ENCODE data around the gene UBXN7. TPM values are rescaled to one million over a fixed set of nuclear protein-coding genes. Genes with fewer than 3 reads are reported as not detected.
"Not testable (repeated sequence)": the region's sequence is repeated elsewhere in the genome, so short reads cannot be mapped to it uniquely, and the experiment has no call there.

UBXN7 gene
- total RNA-seq, 2 donors from 2014 or later, result 28.8 to 45.4 TPM

DNA sequence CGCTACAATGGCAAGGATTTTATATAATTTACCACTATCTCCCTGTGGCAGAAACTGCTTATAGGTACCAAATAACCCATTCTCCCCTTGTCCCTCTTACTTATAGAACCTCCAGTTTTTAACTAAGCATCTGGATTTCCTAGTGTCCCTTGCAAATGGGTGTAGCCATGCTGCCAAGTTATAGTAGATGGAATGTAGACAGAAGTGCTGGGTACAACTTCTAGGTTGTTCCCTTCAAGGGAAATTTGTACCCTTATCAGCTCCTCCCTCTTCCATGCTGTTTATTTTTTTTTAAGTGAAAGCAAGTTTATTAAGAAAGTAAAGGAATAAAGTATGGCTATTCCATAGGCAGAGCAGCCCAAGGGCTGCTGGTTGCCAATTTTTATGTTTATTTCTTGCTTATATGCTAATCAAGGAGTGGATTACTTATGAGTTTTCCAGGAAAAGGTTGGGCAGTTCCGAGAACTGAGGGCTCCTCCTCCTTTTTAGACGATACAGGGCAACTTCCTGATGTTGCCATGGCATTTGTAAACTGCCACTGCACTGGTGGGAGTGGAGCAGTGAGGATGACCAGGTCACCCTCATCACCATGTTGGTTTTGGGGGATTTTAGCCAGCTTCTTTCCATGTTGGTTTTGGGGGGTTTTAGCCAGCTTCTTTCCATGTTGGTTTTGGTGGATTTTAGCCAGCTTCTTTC is 53.9 kb downstream of the UBXN7 start:
- Histone ChIP-seq H3K4me1 (no peaks in the 10 kb centered on the region), H3K27me3 (no peaks in the 10 kb centered on the region), H3K4me3 (no peak overlapping the region), H3K36me3 (no peaks in the 10 kb centered on the region), H3K9ac (ENCODE audit: low read depth in 2 of 2, low read length in 2 of 2) (no peak overlapping the region), H3K9me3 (no peaks in the 10 kb centered on the region), H3K27ac (no peak overlapping the region)
- DNase-seq, result no peak
- intact Hi-C loops (cut with DNase I), result no loop called here
- TF ChIP-seq, protein P1, sequence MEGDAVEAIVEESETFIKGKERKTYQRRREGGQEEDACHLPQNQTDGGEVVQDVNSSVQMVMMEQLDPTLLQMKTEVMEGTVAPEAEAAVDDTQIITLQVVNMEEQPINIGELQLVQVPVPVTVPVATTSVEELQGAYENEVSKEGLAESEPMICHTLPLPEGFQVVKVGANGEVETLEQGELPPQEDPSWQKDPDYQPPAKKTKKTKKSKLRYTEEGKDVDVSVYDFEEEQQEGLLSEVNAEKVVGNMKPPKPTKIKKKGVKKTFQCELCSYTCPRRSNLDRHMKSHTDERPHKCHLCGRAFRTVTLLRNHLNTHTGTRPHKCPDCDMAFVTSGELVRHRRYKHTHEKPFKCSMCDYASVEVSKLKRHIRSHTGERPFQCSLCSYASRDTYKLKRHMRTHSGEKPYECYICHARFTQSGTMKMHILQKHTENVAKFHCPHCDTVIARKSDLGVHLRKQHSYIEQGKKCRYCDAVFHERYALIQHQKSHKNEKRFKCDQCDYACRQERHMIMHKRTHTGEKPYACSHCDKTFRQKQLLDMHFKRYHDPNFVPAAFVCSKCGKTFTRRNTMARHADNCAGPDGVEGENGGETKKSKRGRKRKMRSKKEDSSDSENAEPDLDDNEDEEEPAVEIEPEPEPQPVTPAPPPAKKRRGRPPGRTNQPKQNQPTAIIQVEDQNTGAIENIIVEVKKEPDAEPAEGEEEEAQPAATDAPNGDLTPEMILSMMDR (IDR thresholded peaks at IDR 0.05), result no peak

DNA sequence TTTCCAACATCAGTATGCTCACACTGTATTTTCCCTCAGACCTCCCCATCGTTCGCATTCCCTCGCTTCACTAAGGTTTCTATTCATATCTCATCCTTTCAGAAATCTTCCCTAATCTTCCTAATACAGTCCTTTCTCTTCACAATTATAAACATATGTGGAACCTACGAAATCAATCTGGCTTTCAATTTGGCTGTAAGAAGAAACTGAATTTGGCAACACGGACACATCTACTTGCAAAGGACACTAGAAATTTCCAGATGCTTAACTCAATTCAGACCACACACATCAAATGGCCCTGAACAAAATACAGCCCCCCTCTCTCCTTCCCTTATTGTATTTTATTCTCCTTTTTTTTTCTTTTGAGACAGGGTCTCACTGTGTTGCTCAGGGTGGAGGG is 54.9 kb downstream of the UBXN7 start:
- H3K27me3 ChIP-seq, result no peaks in the 10 kb centered on the region
- DNase-seq, result no peak
- intact Hi-C loops (cut with DNase I), result no loop called here
- H3K4me1 ChIP-seq, result no peaks in the 10 kb centered on the region
- no peak overlapping the region for H3K4me3 ChIP-seq
- H3K9ac ChIP-seq (ENCODE audit: low read depth in 2 of 2, low read length in 2 of 2), result no peak overlapping the region
- no peaks in the 10 kb centered on the region for H3K36me3 ChIP-seq
- H3K27ac ChIP-seq, result no peak overlapping the region
- TF ChIP-seq, protein P1 (IDR thresholded peaks at IDR 0.05), result no peak
- no peaks in the 10 kb centered on the region for H3K9me3 ChIP-seq

GRCh38 chr3:196365736-196366135 is 66.5 kb downstream of the UBXN7 start:
- TF ChIP-seq, protein P1 (IDR thresholded peaks at IDR 0.05), result no peak
- Histone ChIP-seq H3K36me3 (no peaks in the 10 kb centered on the region), H3K9me3 (no peaks in the 10 kb centered on the region), H3K27ac (no peak overlapping the region), H3K4me3 (no peak overlapping the region), H3K27me3 (no peaks in the 10 kb centered on the region), H3K4me1 (no peaks in the 10 kb centered on the region), H3K9ac (ENCODE audit: low read depth in 2 of 2, low read length in 2 of 2) (no peak overlapping the region)
- DNase-seq, result no peak
- intact Hi-C loops (cut with DNase I), result no loop called here

DNA sequence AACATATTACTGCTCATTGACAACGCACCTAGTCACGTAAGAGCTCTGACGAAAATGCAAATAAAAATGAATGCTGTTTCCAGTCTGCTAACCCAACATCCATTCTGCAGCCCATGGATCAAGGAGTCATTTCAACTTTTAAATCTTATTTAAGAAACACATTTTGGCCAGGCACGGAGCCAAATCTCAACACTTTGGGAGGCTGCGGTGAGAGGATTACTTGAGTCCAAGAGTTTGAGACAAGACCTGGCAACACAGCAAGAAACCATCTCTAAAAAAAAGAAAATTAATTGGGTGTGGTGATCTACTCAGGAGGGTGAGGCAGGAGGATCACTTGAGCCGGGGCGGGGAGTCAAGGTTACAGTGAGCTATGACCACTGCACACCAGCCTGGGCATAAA is 71.6 kb downstream of the UBXN7 start:
- H3K4me3 ChIP-seq, result no peak overlapping the region
- TF ChIP-seq, protein P1 (IDR thresholded peaks at IDR 0.05), result no peak
- H3K9me3 ChIP-seq, result no peaks in the 10 kb centered on the region

GRCh38 chr3:196358540-196358939 is 73.7 kb downstream of the UBXN7 start:
- H3K27ac ChIP-seq; H3K27me3 ChIP-seq; H3K4me1 ChIP-seq; intact Hi-C loops (cut with DNase I); H3K9ac ChIP-seq (ENCODE audit: low read depth in 2 of 2, low read length in 2 of 2); H3K4me3 ChIP-seq; DNase-seq; H3K36me3 ChIP-seq; H3K9me3 ChIP-seq: not testable (repeated sequence)

More for the DNA sequence above, 71.6 kb downstream of the UBXN7 start:
- Histone ChIP-seq H3K36me3 (peaks cover 6% of the 10 kb centered on the region), H3K27me3 (no peaks in the 10 kb centered on the region), H3K4me1 (no peaks in the 10 kb centered on the region), H3K9ac (ENCODE audit: low read depth in 2 of 2, low read length in 2 of 2) (no peak overlapping the region), H3K27ac (no peak overlapping the region)
- intact Hi-C loops (cut with DNase I), result no loop called here
- no peak for DNase-seq

DNA sequence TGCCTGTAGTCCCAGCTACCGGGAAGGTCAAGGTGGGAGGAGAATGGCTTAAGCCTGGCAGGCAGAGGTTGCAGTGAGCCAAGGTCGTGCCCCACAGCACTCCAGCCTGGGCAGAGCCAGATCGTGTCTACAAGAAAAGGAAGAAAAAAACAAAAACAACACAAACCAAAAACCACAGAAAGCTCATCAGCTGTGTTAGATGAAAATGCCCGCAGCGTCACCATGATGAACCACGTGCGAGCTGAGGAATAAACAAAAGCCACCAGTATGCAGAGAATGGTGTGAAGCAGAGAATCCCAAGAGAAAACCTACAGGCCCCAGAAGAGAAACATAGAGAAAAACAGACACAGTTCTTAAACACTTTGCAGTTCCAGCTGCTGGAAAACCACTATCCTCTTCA is 74.3 kb downstream of the UBXN7 start:
- H3K4me3 ChIP-seq, result no peak overlapping the region
- peaks cover 6% of the 10 kb centered on the region for H3K36me3 ChIP-seq
- TF ChIP-seq, protein P1 (IDR thresholded peaks at IDR 0.05), result no peak
- H3K4me1 ChIP-seq, result no peaks in the 10 kb centered on the region
- no peaks in the 10 kb centered on the region for H3K27me3 ChIP-seq
- H3K27ac ChIP-seq, result no peak overlapping the region
- H3K9me3 ChIP-seq, result no peaks in the 10 kb centered on the region
- intact Hi-C loops (cut with DNase I), result no loop called here
- no peak overlapping the region for H3K9ac ChIP-seq (ENCODE audit: low read depth in 2 of 2, low read length in 2 of 2)
- DNase-seq, result no peak

Measured in colonic mucosa (tissue), 4 donors.